ENCODE results near the gene TRIM15. TPM values are rescaled to one million over a fixed set of nuclear protein-coding genes. Genes with fewer than 3 reads are reported as not detected.

Gene TRIM15
- total and polyA plus RNA-seq, 10 of the 15 experiments (the other 5 are each of a cell fraction or from before 2014, with no cell fraction given), result 0.29 TPM; not detected in 9

DNA sequence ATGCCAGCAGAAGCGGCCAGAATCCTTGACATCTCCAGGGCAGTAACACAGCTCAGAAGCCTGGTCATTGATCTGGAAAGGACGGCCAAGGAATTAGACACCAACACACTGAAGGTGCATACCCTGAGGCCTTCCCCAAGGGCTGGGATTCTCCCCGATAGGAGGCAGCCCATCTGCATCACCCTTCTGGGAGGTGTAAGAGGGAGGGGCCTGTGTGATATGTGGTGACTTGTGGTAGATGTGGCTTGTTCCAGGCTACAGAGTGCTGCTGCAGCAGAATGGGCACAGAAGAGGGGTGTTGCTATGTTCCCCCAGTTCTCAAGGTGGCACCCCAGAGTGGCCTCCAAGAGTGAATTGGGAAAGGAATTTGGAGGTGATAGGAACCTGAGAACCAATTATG is 16.2 kb upstream of the TRIM15 start (continued):
- TF ChIP-seq MEF2B (IDR thresholded peaks at IDR 0.05; ENCODE audit: partially characterized antibody, poor library complexity, severe bottlenecking), result peak; percentile 27

DNA sequence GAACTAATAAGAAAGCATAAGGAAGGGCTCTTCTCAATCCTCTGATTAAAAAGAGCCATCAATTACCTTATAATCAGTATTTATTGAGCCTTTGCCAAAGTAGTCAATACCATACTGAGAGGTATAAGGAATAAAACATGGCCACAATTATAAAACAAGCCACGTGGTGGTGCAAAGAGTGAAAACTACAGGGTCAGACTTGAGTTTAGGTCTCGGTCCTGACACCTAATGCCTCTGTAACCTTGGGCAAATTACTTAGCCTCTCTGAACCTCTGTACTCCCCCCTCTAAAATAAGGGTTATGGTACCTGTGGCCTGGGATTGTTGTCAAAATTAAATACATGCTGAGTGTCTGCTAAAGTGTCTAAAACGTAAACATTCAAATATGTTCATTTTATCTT is 14.1 kb upstream of the TRIM15 start:
- Histone ChIP-seq H4K20me1 (ENCODE audit: control insufficient read depth, insufficient read depth) (no peaks in the 10 kb centered on the region), H3K36me3 (ENCODE audit: control insufficient read depth in 2 of 2, insufficient read depth in 2 of 2, low read length in 1 of 2) (no peaks in the 10 kb centered on the region), H2AFZ (ENCODE audit: control insufficient read depth, low read depth, low read length) (no peak overlapping the region), H3K27ac (ENCODE audit: control insufficient read depth, insufficient read depth) (no peak overlapping the region), H3K4me1 (ENCODE audit: control insufficient read depth, insufficient read depth, low read length) (no peaks in the 10 kb centered on the region; the same call in 1 of the 2 replicates), H3K9ac (ENCODE audit: control insufficient read depth, insufficient read depth, low read length) (no peak overlapping the region), H3K9me3 (replicated peaks; ENCODE audit: control insufficient read depth, insufficient read depth, low read length) (no peaks in the 10 kb centered on the region), H3K79me2 (ENCODE audit: control insufficient read depth, insufficient read depth, low read length) (no peaks in the 10 kb centered on the region), H3K4me3 (no peak overlapping the region), H3K4me2 (ENCODE audit: control insufficient read depth, insufficient read depth) (no peak overlapping the region), H3K27me3 (replicated peaks in 1 of 2; ENCODE audit: control insufficient read depth in 2 of 2, insufficient read depth in 2 of 2, low read length in 1 of 2) (peaks cover 0 to 3% of the 10 kb centered on the region in 2 experiments; a peak in 2 of 4 replicates)
- POLR2A ChIA-PET, result no interaction called here
- DNase-seq (ENCODE audit: low read depth, low spot score) (no peak), FAIRE-seq (no peak), ATAC-seq (peak; percentile 24; the same call in 1 of the 3 replicates)
- WGBS (ENCODE audit: insufficient coverage, insufficient replicate concordance, low lambda C conversion rate, missing lambda C conversion rate), result 16% methylated on average over 3 of the region's 3 CpGs
- intact Hi-C loops (cut with micrococcal nuclease; ENCODE audit: unreplicated experiment), result no loop called here
- SMC1A ChIA-PET (ENCODE audit: uncharacterized antibody, unreplicated experiment), result interaction anchor here (0.8 to 1.3 kb wide), 3 partner anchors 17 to 44 kb away, joined by 3 read pairs; no protein-coding TSS in a partner anchor
- in situ Hi-C loops (cut with MboI), result no loop called here
- TF ChIP-seq ATF7 (IDR thresholded peaks at IDR 0.05; ENCODE audit: low read depth) (no peak), SMAD1 (IDR thresholded peaks at IDR 0.05; ENCODE audit: low read depth, partially characterized antibody) (no peak)
- TF ChIP-seq, protein P1, sequence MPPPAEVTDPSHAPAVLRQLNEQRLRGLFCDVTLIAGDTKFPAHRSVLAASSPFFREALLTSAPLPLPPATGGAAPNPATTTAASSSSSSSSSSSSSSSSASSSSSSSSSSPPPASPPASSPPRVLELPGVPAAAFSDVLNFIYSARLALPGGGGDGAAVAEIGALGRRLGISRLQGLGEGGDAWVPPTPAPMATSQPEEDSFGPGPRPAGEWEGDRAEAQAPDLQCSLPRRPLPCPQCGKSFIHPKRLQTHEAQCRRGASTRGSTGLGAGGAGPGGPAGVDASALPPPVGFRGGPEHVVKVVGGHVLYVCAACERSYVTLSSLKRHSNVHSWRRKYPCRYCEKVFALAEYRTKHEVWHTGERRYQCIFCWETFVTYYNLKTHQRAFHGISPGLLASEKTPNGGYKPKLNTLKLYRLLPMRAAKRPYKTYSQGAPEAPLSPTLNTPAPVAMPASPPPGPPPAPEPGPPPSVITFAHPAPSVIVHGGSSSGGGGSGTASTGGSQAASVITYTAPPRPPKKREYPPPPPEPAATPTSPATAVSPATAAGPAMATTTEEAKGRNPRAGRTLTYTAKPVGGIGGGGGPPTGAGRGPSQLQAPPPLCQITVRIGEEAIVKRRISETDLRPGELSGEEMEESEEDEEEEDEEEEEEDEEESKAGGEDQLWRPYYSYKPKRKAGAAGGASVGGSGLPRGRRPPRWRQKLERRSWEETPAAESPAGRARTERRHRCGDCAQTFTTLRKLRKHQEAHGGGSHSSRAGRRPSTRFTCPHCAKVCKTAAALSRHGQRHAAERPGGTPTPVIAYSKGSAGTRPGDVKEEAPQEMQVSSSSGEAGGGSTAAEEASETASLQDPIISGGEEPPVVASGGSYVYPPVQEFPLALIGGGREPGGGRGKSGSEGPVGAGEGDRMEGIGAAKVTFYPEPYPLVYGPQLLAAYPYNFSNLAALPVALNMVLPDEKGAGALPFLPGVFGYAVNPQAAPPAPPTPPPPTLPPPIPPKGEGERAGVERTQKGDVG (CRISPR knock-in tag; IDR thresholded peaks at IDR 0.05), result no peak
- TF ChIP-seq, protein P2, sequence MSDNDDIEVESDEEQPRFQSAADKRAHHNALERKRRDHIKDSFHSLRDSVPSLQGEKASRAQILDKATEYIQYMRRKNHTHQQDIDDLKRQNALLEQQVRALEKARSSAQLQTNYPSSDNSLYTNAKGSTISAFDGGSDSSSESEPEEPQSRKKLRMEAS (IDR thresholded peaks at IDR 0.05; ENCODE audit: low read depth, low read length), result no peak
- TF ChIP-seq, protein P3, sequence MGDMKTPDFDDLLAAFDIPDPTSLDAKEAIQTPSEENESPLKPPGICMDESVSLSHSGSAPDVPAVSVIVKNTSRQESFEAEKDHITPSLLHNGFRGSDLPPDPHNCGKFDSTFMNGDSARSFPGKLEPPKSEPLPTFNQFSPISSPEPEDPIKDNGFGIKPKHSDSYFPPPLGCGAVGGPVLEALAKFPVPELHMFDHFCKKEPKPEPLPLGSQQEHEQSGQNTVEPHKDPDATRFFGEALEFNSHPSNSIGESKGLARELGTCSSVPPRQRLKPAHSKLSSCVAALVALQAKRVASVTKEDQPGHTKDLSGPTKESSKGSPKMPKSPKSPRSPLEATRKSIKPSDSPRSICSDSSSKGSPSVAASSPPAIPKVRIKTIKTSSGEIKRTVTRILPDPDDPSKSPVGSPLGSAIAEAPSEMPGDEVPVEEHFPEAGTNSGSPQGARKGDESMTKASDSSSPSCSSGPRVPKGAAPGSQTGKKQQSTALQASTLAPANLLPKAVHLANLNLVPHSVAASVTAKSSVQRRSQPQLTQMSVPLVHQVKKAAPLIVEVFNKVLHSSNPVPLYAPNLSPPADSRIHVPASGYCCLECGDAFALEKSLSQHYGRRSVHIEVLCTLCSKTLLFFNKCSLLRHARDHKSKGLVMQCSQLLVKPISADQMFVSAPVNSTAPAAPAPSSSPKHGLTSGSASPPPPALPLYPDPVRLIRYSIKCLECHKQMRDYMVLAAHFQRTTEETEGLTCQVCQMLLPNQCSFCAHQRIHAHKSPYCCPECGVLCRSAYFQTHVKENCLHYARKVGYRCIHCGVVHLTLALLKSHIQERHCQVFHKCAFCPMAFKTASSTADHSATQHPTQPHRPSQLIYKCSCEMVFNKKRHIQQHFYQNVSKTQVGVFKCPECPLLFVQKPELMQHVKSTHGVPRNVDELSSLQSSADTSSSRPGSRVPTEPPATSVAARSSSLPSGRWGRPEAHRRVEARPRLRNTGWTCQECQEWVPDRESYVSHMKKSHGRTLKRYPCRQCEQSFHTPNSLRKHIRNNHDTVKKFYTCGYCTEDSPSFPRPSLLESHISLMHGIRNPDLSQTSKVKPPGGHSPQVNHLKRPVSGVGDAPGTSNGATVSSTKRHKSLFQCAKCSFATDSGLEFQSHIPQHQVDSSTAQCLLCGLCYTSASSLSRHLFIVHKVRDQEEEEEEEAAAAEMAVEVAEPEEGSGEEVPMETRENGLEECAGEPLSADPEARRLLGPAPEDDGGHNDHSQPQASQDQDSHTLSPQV (IDR thresholded peaks at IDR 0.05), result no peak
- CTCF ChIA-PET, result interaction anchor here (0.9 to 1.6 kb wide), 2 partner anchors 22 to 46 kb away, joined by 3 to 5 read pairs; no protein-coding TSS in a partner anchor
- RAD21 ChIA-PET (ENCODE audit: unreplicated experiment), result no interaction called here
- no TSS peak for BruUV-seq (replicated peaks)

Data from GM12878 (cell line).